Activated naive CD4-positive, alpha-beta T cell treated with anti-CD3 and anti-CD28 coated beads, Interleukin-2, amount 50 U/mL, for 24 hours (primary cell): Measurements from ENCODE around the gene STPG1.

Experiments
- H3K27ac Mint-ChIP-seq: one replicate; pipeline ENCODE4 v1.8.0; 2021; ENCODE audit warnings: mild to moderate bottlenecking, mixed read lengths
- H3K27me3 Mint-ChIP-seq: one replicate; pipeline ENCODE4 v1.8.0; 2021; ENCODE audit warnings: mixed read lengths
- H3K36me3 Mint-ChIP-seq: one replicate; pipeline ENCODE4 v1.8.0; 2021; ENCODE audit warnings: mixed read lengths
- H3K4me1 Mint-ChIP-seq: one replicate; pipeline ENCODE4 v1.8.0; 2021; ENCODE audit warnings: mixed read lengths
- H3K4me3 Mint-ChIP-seq: one replicate; pipeline ENCODE4 v1.8.0; 2021; ENCODE audit warnings: mild to moderate bottlenecking, mixed read lengths
- H3K9me3 Mint-ChIP-seq: one replicate; pipeline ENCODE4 v1.8.0; 2021; ENCODE audit warnings: mixed read lengths

STPG1 gene

DNA sequence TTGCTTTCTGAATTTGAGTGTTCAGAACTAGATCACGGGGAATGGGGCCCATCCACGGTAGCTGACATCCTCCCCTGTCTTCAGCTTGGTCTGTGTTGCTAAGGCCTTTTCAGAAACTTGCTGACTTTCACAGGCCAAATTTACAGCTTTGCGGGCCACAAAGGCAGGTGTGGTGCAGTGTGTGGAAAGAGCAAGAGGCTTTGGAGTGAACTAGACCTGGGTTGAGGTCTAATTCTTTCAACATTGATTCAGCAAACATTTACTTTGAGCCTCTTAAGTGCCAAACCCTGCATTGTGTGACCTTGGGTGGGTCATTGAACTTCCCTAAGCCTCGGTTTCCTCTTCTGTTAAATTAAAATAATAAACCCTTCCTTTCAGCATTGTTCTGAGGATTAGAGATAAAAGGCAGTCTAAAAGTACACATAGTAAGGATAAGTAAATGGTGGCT lies 24.3 kb downstream of the STPG1 start:
- Mint-ChIP-seq H3K27ac (no peak overlapping the region), H3K36me3 (peaks cover 2% of the 10 kb centered on the region), H3K9me3 (no peaks in the 10 kb centered on the region), H3K27me3 (no peaks in the 10 kb centered on the region), H3K4me1 (peaks cover 46% of the 10 kb centered on the region), H3K4me3 (no peak overlapping the region)

DNA sequence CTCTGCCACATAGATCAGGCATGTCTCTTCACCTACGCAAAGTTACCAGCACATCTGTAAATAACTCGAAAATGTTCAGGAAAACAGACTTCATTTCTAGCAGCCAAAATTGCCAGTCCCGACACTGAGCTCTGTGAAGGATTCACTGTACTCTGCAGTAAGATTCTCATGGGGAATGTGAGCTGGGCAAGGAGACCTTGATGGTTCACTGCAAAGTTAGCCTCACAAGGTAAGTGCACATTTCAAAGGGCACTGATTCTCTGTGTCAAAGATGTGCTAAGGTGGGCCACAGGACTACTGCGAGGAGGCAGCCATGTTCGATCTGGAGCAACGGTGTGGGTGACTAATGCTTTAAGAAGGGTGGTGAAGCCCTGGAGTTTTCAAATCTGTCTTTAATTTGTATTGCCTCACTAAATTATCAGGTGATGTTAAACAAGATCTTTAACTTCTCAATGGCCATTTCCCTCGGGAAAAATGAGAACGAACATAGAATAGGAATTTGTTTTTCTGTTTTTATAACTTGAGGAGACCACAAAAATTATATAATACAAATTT lies 25.2 kb downstream of the STPG1 start:
- Mint-ChIP-seq H3K4me1 (peaks cover 40% of the 10 kb centered on the region), H3K27me3 (no peaks in the 10 kb centered on the region), H3K9me3 (no peaks in the 10 kb centered on the region), H3K27ac (no peak overlapping the region), H3K4me3 (no peak overlapping the region), H3K36me3 (peaks cover 2% of the 10 kb centered on the region)

GRCh38 chr1:24387636-24388175 lies 25.9 kb downstream of the STPG1 start:
- Mint-ChIP-seq H3K27me3 (no peaks in the 10 kb centered on the region), H3K4me1 (peaks cover 33% of the 10 kb centered on the region), H3K4me3 (no peak overlapping the region), H3K9me3 (no peaks in the 10 kb centered on the region), H3K36me3 (peaks cover 2% of the 10 kb centered on the region), H3K27ac (no peak overlapping the region)

DNA sequence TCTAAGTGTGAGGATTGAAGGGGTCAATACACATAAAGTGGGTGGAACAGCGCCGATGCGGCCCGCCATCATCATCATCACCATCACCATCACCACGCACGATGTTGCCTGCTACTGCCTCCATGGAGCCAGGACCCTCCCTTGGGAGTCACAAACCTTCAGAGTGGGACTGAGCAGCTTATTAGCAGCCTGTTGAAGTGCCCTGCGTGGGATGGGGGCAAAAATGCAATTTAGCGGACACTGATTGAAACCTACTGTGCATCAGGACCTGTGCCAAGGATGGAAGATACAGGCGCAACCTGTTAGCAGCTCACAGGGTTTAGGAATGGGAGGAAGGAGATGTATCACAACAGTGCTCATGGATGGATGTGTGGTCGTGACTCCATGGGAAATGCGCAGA lies 26.7 kb downstream of the STPG1 start:
- Mint-ChIP-seq H3K4me1 (peaks cover 26% of the 10 kb centered on the region), H3K9me3 (no peaks in the 10 kb centered on the region), H3K36me3 (peaks cover 2% of the 10 kb centered on the region), H3K27me3 (no peaks in the 10 kb centered on the region), H3K27ac (no peak overlapping the region), H3K4me3 (no peak overlapping the region)

- H3K4me3 Mint-ChIP-seq: no peak overlapping the region
- no peaks in the 10 kb centered on the region for H3K27me3 Mint-ChIP-seq
- H3K27ac Mint-ChIP-seq: no peak overlapping the region
- H3K9me3 Mint-ChIP-seq: no peaks in the 10 kb centered on the region
- peaks cover 2% of the 10 kb centered on the region for H3K36me3 Mint-ChIP-seq
- peaks cover 19% of the 10 kb centered on the region for H3K4me1 Mint-ChIP-seq
Measured at GRCh38 chr1:24386241-24386640, 27.3 kb downstream of the STPG1 start.

GRCh38 chr1:24385160-24385940 lies 28.2 kb downstream of the STPG1 start:
- no peaks in the 10 kb centered on the region for H3K27me3 Mint-ChIP-seq
- H3K9me3 Mint-ChIP-seq: no peaks in the 10 kb centered on the region
- peaks cover 16% of the 10 kb centered on the region for H3K4me1 Mint-ChIP-seq
- H3K36me3 Mint-ChIP-seq: peaks cover 2% of the 10 kb centered on the region
- H3K4me3 Mint-ChIP-seq: no peak overlapping the region
- H3K27ac Mint-ChIP-seq: no peak overlapping the region

DNA sequence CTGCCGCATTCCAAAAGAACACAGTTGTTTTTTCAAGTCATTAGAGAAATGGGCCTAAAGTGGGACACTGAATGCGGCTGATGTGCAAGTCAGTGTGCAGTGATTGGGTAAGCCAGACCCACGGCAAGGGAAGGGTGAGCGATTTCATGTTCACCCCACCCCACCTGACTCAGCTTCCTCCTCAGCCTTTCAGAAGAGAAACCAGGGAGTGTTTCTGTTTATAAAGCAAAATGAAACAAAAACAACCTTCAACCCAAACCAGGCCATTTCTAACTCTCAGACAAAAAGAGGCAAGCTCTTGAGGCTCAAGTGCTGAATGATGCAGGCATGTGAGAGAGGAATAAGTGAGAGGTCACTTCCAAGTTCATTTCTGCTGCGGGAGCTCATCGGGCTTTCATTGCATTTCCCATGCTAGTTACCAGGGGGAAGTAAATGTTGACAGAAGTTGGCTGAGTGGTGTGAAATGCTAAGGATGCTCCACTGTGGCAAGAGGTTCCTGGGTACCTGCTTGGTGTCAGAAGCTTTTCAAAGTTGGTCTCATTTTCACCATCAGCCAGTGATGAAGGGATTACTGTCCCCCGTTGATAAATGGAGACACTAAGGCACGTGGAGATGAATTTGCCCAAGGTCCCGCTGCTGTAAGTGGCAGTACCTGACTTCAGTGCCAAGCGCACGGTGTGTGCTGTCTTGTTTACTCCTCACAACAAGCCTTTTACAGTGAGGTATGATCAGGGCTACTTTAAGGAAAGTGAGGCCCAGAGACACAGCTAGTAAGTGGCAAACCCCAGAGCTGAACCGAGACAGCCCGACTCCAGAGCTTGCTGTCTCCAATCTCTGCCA lies 29.1 kb downstream of the STPG1 start:
- H3K9me3 Mint-ChIP-seq: no peaks in the 10 kb centered on the region
- peaks cover 16% of the 10 kb centered on the region for H3K4me1 Mint-ChIP-seq
- H3K4me3 Mint-ChIP-seq: no peak overlapping the region
- H3K36me3 Mint-ChIP-seq: peaks cover 4% of the 10 kb centered on the region
- no peaks in the 10 kb centered on the region for H3K27me3 Mint-ChIP-seq
- no peak overlapping the region for H3K27ac Mint-ChIP-seq

GRCh38 chr1:24383381-24383940 lies 30.1 kb downstream of the STPG1 start:
- peak overlapping the region; percentile 9 for H3K27ac Mint-ChIP-seq
- H3K4me3 Mint-ChIP-seq: no peak overlapping the region
- no peaks in the 10 kb centered on the region for H3K27me3 Mint-ChIP-seq
- H3K36me3 Mint-ChIP-seq: peaks cover 6% of the 10 kb centered on the region
- H3K9me3 Mint-ChIP-seq: no peaks in the 10 kb centered on the region
- peaks cover 16% of the 10 kb centered on the region for H3K4me1 Mint-ChIP-seq

- Mint-ChIP-seq H3K9me3 (no peaks in the 10 kb centered on the region), H3K4me3 (no peak overlapping the region), H3K4me1 (peaks cover 16% of the 10 kb centered on the region), H3K27ac (no peak overlapping the region), H3K36me3 (peaks cover 9% of the 10 kb centered on the region), H3K27me3 (no peaks in the 10 kb centered on the region)
Measured at GRCh38 chr1:24382165-24382577, 31.4 kb downstream of the STPG1 start.

DNA sequence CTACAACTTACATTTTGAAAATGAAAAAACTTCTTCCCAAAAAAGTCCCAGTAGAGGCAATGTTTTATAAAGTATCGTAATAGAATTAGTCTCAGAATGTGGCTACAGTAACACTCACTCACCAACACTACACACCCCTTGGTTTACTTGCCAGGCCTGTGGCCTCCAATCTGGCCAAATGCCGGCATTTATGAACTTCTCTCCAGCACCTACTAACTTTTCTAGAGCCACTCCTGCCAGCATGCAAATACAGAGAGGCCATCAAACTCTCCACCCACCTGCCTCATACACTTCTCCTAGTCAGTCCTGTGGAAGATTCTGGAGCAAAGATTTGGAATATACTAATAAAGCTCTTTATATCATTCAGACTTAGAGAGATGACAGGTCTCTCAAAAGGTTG lies 32.3 kb downstream of the STPG1 start:
- H3K27me3 Mint-ChIP-seq: no peaks in the 10 kb centered on the region
- H3K4me3 Mint-ChIP-seq: no peak overlapping the region
- no peak overlapping the region for H3K27ac Mint-ChIP-seq
- peaks cover 7% of the 10 kb centered on the region for H3K36me3 Mint-ChIP-seq
- no peaks in the 10 kb centered on the region for H3K9me3 Mint-ChIP-seq
- H3K4me1 Mint-ChIP-seq: peaks cover 16% of the 10 kb centered on the region

DNA sequence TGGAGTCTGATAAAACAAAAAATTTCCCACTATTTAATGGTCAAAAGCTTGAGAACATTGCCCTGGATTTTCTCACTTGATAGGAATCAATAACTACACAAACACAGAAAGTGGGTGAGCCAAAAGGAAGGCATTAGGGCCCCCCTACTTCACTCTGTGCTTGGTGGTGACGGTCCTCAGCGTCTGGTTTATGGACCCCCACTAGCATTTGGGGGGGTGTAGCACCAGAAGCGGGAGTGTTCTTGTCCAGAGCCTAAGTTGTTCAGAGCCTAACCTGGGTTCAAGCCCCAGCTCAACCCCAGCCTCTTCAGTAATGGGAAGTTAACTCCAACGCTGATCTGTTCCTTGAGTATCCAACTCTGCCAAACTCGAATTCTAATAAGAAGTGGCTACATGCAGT lies 33.1 kb downstream of the STPG1 start:
- H3K27ac Mint-ChIP-seq: no peak overlapping the region
- peaks cover 7% of the 10 kb centered on the region for H3K36me3 Mint-ChIP-seq
- H3K9me3 Mint-ChIP-seq: no peaks in the 10 kb centered on the region
- H3K4me3 Mint-ChIP-seq: no peak overlapping the region
- H3K4me1 Mint-ChIP-seq: peaks cover 12% of the 10 kb centered on the region
- H3K27me3 Mint-ChIP-seq: no peaks in the 10 kb centered on the region

DNA sequence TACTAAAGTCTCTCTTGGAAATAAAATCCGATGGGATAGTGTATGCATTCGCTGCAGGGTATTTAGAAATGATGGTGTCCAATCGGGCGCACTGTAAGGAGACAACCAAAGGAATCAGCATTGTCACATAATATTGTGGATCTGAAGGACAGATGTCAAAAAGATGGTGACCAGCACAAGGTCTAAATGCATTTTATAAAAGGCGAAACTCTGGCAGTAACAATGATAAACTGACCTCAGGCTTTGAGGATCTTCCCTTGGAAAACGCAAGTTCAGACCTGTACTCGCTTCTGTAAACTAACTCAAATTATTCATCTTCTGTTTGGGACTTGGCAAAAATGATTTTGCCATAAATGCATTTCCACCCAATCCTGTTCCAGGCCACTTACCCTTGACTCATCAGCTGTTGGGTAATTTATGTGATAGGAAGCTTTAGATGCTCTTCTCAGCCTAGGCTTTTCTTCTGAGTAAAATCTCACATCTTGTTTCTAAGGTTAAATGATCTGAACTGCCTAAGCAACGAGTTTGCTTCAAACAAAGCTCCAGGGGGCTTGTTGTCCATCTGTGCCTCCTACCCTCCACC lies 33.8 kb downstream of the STPG1 start:
- peaks cover 7% of the 10 kb centered on the region for H3K36me3 Mint-ChIP-seq
- no peaks in the 10 kb centered on the region for H3K27me3 Mint-ChIP-seq
- H3K27ac Mint-ChIP-seq: no peak overlapping the region
- peaks cover 6% of the 10 kb centered on the region for H3K4me1 Mint-ChIP-seq
- H3K4me3 Mint-ChIP-seq: no peak overlapping the region
- no peaks in the 10 kb centered on the region for H3K9me3 Mint-ChIP-seq

- Mint-ChIP-seq H3K4me3 (no peak overlapping the region), H3K9me3 (no peaks in the 10 kb centered on the region), H3K27me3 (no peaks in the 10 kb centered on the region), H3K27ac (no peak overlapping the region), H3K4me1 (no peaks in the 10 kb centered on the region), H3K36me3 (peaks cover 5% of the 10 kb centered on the region)
Measured at GRCh38 chr1:24374891-24375786, 38.4 kb downstream of the STPG1 start.

- Mint-ChIP-seq H3K4me3 (no peak overlapping the region), H3K27me3 (no peaks in the 10 kb centered on the region), H3K9me3 (no peaks in the 10 kb centered on the region), H3K27ac (no peak overlapping the region), H3K36me3 (peaks cover 3% of the 10 kb centered on the region), H3K4me1 (no peaks in the 10 kb centered on the region)
Measured at GRCh38 chr1:24373710-24374109, 39.9 kb downstream of the STPG1 start.
